ENCODE data around the gene CSRP3.

CSRP3 gene

GRCh38 chr11:19216709-19217374 is 15.1 kb upstream of the CSRP3 start:
- POLR2A ChIA-PET: no interaction called here
- CTCF ChIA-PET: interaction anchor here (0.6 to 1.0 kb wide), 3 partner anchors 10 to 415 kb away, joined by 3 read pairs; no protein-coding TSS in a partner anchor
- H3K27ac ChIP-seq (ENCODE audit: extremely low read depth, low read depth, low read length): no peak overlapping the region
- TF ChIP-seq ZNF660 (tag by site-specific recombination; IDR thresholded peaks at IDR 0.05) (no peak), PRDM1 (tag by site-specific recombination; IDR thresholded peaks at IDR 0.05) (no peak), ZNF18 (tag by site-specific recombination; IDR thresholded peaks at IDR 0.05) (no peak), ZNF624 (tag by site-specific recombination; IDR thresholded peaks at IDR 0.05) (no peak), ZNF426 (tag by site-specific recombination; IDR thresholded peaks at IDR 0.05) (no peak), ZFHX2 (tag by site-specific recombination; conservative IDR thresholded peaks at IDR 0.05) (no peak), ZNF26 (tag by site-specific recombination; IDR thresholded peaks at IDR 0.05) (no peak), ZNF211 (tag by site-specific recombination; IDR thresholded peaks at IDR 0.05; ENCODE audit: low read depth) (no peak), HOXD13 (CRISPR knock-in tag; IDR thresholded peaks at IDR 0.05; ENCODE audit: borderline replicate concordance) (no peak), SCRT2 (tag by site-specific recombination; IDR thresholded peaks at IDR 0.05) (no peak), ZNF416 (tag by site-specific recombination; IDR thresholded peaks at IDR 0.05) (no peak), ZNF146 (tag by site-specific recombination; IDR thresholded peaks at IDR 0.05) (no peak), ZNF274 (IDR thresholded peaks at IDR 0.05; ENCODE audit: low read length) (no peak), ZNF274 (tag by site-specific recombination; IDR thresholded peaks at IDR 0.05; ENCODE audit: borderline replicate concordance) (no peak), ZNF16 (tag by site-specific recombination; IDR thresholded peaks at IDR 0.05; ENCODE audit: low read depth) (no peak), ZBTB21 (tag by site-specific recombination; IDR thresholded peaks at IDR 0.05) (no peak), ZNF830 (tag by site-specific recombination; IDR thresholded peaks at IDR 0.05; ENCODE audit: low read depth) (no peak), ELK4 (IDR thresholded peaks at IDR 0.05; ENCODE audit: borderline replicate concordance, low read depth, low read length) (no peak)
- H3K4me3 ChIP-seq (ENCODE audit: low read depth, low read length): no peak overlapping the region
- H3K4me1 ChIP-seq (ENCODE audit: control insufficient read depth, insufficient read depth, low read length): no peaks in the 10 kb centered on the region; the same call in 1 of the 2 replicates
- H3K36me3 ChIP-seq (ENCODE audit: control insufficient read depth in 2 of 2, insufficient read depth in 1 of 2, low read length in 2 of 2): no peaks in the 10 kb centered on the region
- H3K9me3 ChIP-seq (ENCODE audit: control insufficient read depth, insufficient read depth, low read depth, low read length): no peaks in the 10 kb centered on the region

- ChIA-PET POLR2A (no interaction called here), CTCF (no interaction called here)
- Histone ChIP-seq H3K4me1 (ENCODE audit: control insufficient read depth, insufficient read depth, low read length) (no peaks in the 10 kb centered on the region; the same call in 1 of the 2 replicates), H3K36me3 (ENCODE audit: control insufficient read depth in 2 of 2, insufficient read depth in 1 of 2, low read length in 2 of 2) (no peaks in the 10 kb centered on the region), H3K4me3 (ENCODE audit: low read depth, low read length) (no peak overlapping the region), H3K9me3 (ENCODE audit: control insufficient read depth, insufficient read depth, low read depth, low read length) (no peaks in the 10 kb centered on the region), H3K27ac (ENCODE audit: extremely low read depth, low read depth, low read length) (no peak overlapping the region)
- TF ChIP-seq HIC1 (tag by site-specific recombination; IDR thresholded peaks at IDR 0.05) (no peak), ZBTB1 (tag by site-specific recombination; IDR thresholded peaks at IDR 0.05) (no peak), GLI4 (tag by site-specific recombination; IDR thresholded peaks at IDR 0.05) (no peak), ZSCAN16 (tag by site-specific recombination; IDR thresholded peaks at IDR 0.05) (no peak), KLF1 (tag by site-specific recombination; IDR thresholded peaks at IDR 0.05) (no peak), PRDM10 (tag by site-specific recombination; IDR thresholded peaks at IDR 0.05) (no peak), ZNF658 (tag by site-specific recombination; IDR thresholded peaks at IDR 0.05) (no peak), ZBTB8A (tag by site-specific recombination; IDR thresholded peaks at IDR 0.05) (no peak), ZNF221 (tag by site-specific recombination; IDR thresholded peaks at IDR 0.05; ENCODE audit: borderline replicate concordance) (no peak)
Observed at GRCh38 chr11:19216021-19216420, 14.2 kb upstream of the CSRP3 start.

All from HEK293 (cell line).